H1 (cell line): ENCODE results near the gene COX7A2. TPM values are rescaled to one million over a fixed set of nuclear protein-coding genes. Genes with fewer than 3 reads are reported as not detected.

Experiments used
- FOSL1 ChIP-seq: IDR thresholded peaks from 2 replicates; pipeline ENCODE4 v1.6.1; 2011; ENCODE audit warnings: mild to moderate bottlenecking, low read depth, low read length, moderate library complexity; ENCODE audit not compliant: insufficient read depth
- NRF1 ChIP-seq: IDR thresholded peaks from 2 replicates; pipeline ENCODE4 v1.6.1; 2011; ENCODE audit warnings: mild to moderate bottlenecking, low read depth, low read length, improper control_type of control experiment
- SP1 ChIP-seq: IDR thresholded peaks from 2 replicates; pipeline ENCODE4 v1.6.1; 2011; ENCODE audit warnings: low read depth, low read length
- polyA plus RNA-seq, 7 experiments: library from polyadenylated mRNA; depleted of rRNA in 3 of 7; stranded (reverse) in 5 of 7; unstranded in 2 of 7; fragments of >200 nt in 5 of 7; fragments of 200-250 nt in 2 of 7; gene quantifications; 1 replicate in 5 of 7; 2 replicates in 1 of 7; 4 replicates in 1 of 7; pipeline versions ENCODE4 v1.2.1 to v1.2.3, GENCODE V29; 2011 to 2013; ENCODE audit warnings: missing spikeins in 2 of 7, mixed read lengths in 2 of 7
- total RNA-seq: library from RNA; stranded (reverse); fragmentation: NEBNext Ultra II Directional; extraction: Animal tissue kit (Norgen Biotek cat#: 25700); gene quantifications from 2 replicates; pipeline ENCODE4 v1.2.1, GENCODE V29; 2021
- TF ChIP-seq, protein P1 (sequence below): fragments of 300-600 bp; sonication (generic); IDR thresholded peaks from 2 replicates; pipeline ENCODE4 v1.7.1; 2012; ENCODE audit warnings: low read length, moderate library complexity, mild to moderate bottlenecking, inconsistent platforms; ENCODE audit not compliant: insufficient replicate concordance
- TF ChIP-seq, protein P2 (sequence below), 3 experiments: IDR thresholded peaks; 1 replicate in 2 of 3; 2 replicates in 1 of 3; pipeline versions ENCODE4 v1.5.1 to v1.6.1; 2011; ENCODE audit warnings: low read length in 3 of 3, mild to moderate bottlenecking in 3 of 3, inconsistent platforms in 2 of 3, low read depth in 1 of 3, moderate library complexity in 1 of 3; ENCODE audit not compliant: insufficient read depth in 1 of 3; ENCODE audit errors: control extremely low read depth in 1 of 3

The COX7A2 gene
- total and polyA plus RNA-seq, 2 of the 8 experiments (the other 6 are each of a cell fraction or from before 2014, with no cell fraction given), result 262 to 468 TPM

DNA sequence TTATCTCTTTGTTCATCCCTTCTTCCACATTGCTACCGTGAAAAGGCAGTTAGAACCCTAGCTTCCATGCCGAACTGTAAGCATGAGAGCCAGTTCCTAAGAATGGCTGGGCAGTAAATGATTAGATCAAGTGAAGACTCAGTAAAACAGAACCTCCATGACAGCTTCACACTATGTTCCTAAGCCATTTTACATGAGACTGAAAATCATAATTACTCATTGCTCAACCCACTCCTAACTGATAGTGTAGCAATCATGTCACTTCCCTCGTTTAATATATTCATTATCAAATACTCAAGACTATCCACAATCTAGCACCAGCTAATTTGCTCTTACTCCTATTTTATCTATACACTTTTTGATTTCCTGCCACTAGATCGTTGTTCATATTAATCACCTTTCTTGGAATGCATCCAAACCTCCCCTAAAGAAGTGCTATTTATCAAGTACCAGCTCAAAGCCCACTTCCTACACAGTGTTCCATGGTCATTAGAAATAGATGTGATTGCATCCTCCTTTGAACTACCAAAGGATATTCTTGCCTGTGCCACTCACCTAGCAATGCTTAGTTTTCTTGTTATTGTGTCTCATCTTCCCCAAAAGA, 35.0 kb upstream of the COX7A2 start (continued):
- no peak for TF ChIP-seq NRF1
- TF ChIP-seq, protein P1, sequence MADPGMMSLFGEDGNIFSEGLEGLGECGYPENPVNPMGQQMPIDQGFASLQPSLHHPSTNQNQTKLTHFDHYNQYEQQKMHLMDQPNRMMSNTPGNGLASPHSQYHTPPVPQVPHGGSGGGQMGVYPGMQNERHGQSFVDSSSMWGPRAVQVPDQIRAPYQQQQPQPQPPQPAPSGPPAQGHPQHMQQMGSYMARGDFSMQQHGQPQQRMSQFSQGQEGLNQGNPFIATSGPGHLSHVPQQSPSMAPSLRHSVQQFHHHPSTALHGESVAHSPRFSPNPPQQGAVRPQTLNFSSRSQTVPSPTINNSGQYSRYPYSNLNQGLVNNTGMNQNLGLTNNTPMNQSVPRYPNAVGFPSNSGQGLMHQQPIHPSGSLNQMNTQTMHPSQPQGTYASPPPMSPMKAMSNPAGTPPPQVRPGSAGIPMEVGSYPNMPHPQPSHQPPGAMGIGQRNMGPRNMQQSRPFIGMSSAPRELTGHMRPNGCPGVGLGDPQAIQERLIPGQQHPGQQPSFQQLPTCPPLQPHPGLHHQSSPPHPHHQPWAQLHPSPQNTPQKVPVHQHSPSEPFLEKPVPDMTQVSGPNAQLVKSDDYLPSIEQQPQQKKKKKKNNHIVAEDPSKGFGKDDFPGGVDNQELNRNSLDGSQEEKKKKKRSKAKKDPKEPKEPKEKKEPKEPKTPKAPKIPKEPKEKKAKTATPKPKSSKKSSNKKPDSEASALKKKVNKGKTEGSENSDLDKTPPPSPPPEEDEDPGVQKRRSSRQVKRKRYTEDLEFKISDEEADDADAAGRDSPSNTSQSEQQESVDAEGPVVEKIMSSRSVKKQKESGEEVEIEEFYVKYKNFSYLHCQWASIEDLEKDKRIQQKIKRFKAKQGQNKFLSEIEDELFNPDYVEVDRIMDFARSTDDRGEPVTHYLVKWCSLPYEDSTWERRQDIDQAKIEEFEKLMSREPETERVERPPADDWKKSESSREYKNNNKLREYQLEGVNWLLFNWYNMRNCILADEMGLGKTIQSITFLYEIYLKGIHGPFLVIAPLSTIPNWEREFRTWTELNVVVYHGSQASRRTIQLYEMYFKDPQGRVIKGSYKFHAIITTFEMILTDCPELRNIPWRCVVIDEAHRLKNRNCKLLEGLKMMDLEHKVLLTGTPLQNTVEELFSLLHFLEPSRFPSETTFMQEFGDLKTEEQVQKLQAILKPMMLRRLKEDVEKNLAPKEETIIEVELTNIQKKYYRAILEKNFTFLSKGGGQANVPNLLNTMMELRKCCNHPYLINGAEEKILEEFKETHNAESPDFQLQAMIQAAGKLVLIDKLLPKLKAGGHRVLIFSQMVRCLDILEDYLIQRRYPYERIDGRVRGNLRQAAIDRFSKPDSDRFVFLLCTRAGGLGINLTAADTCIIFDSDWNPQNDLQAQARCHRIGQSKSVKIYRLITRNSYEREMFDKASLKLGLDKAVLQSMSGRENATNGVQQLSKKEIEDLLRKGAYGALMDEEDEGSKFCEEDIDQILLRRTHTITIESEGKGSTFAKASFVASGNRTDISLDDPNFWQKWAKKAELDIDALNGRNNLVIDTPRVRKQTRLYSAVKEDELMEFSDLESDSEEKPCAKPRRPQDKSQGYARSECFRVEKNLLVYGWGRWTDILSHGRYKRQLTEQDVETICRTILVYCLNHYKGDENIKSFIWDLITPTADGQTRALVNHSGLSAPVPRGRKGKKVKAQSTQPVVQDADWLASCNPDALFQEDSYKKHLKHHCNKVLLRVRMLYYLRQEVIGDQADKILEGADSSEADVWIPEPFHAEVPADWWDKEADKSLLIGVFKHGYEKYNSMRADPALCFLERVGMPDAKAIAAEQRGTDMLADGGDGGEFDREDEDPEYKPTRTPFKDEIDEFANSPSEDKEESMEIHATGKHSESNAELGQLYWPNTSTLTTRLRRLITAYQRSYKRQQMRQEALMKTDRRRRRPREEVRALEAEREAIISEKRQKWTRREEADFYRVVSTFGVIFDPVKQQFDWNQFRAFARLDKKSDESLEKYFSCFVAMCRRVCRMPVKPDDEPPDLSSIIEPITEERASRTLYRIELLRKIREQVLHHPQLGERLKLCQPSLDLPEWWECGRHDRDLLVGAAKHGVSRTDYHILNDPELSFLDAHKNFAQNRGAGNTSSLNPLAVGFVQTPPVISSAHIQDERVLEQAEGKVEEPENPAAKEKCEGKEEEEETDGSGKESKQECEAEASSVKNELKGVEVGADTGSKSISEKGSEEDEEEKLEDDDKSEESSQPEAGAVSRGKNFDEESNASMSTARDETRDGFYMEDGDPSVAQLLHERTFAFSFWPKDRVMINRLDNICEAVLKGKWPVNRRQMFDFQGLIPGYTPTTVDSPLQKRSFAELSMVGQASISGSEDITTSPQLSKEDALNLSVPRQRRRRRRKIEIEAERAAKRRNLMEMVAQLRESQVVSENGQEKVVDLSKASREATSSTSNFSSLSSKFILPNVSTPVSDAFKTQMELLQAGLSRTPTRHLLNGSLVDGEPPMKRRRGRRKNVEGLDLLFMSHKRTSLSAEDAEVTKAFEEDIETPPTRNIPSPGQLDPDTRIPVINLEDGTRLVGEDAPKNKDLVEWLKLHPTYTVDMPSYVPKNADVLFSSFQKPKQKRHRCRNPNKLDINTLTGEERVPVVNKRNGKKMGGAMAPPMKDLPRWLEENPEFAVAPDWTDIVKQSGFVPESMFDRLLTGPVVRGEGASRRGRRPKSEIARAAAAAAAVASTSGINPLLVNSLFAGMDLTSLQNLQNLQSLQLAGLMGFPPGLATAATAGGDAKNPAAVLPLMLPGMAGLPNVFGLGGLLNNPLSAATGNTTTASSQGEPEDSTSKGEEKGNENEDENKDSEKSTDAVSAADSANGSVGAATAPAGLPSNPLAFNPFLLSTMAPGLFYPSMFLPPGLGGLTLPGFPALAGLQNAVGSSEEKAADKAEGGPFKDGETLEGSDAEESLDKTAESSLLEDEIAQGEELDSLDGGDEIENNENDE, result no peak
- TF ChIP-seq, protein P2, sequence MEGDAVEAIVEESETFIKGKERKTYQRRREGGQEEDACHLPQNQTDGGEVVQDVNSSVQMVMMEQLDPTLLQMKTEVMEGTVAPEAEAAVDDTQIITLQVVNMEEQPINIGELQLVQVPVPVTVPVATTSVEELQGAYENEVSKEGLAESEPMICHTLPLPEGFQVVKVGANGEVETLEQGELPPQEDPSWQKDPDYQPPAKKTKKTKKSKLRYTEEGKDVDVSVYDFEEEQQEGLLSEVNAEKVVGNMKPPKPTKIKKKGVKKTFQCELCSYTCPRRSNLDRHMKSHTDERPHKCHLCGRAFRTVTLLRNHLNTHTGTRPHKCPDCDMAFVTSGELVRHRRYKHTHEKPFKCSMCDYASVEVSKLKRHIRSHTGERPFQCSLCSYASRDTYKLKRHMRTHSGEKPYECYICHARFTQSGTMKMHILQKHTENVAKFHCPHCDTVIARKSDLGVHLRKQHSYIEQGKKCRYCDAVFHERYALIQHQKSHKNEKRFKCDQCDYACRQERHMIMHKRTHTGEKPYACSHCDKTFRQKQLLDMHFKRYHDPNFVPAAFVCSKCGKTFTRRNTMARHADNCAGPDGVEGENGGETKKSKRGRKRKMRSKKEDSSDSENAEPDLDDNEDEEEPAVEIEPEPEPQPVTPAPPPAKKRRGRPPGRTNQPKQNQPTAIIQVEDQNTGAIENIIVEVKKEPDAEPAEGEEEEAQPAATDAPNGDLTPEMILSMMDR (IDR thresholded peaks at IDR 0.05; ENCODE audit: control extremely low read depth in 1 of 3, insufficient read depth in 1 of 3, low read depth in 1 of 3, low read length in 3 of 3), result no peak
- TF ChIP-seq FOSL1, result no peak
- TF ChIP-seq SP1, result no peak
